Tibial nerve (tissue), 4 donors: Measurements from ENCODE around the gene CAV1. TPM values are rescaled to one million over a fixed set of nuclear protein-coding genes. Genes with fewer than 3 reads are reported as not detected.

Source experiments
- DNase-seq, 2 donors: peaks; one replicate each; pipeline ENCODE4 v3.0.0-alpha.2; 2019; ENCODE audit warnings: low spot score in 2 of 2
- H3K27ac ChIP-seq, 4 donors: fragments of 200-600 bp; sonication (generic) in 3 of 4; one replicate each; pipeline ENCODE4 v1.5.1; 2017 to 2019; ENCODE audit warnings: mild to moderate bottlenecking in 1 of 4
- H3K27me3 ChIP-seq, 2 donors: fragments of 200-600 bp; sonication (generic) in 1 of 2; one replicate each; pipeline versions ENCODE4 v1.5.1 to v1.6.0; 2017 to 2019
- H3K36me3 ChIP-seq, 3 donors: fragments of 200-600 bp; sonication (generic); one replicate each; pipeline ENCODE4 v1.5.1; 2018 to 2019
- H3K4me1 ChIP-seq, 4 donors: fragments of 200-600 bp; sonication (generic) in 3 of 4; one replicate each; pipeline ENCODE4 v1.5.1; 2017 to 2019
- H3K4me3 ChIP-seq, 4 donors: fragments of 200-600 bp; sonication (generic) in 3 of 4; one replicate each; pipeline ENCODE4 v1.5.1; 2017 to 2019; ENCODE audit warnings: mild to moderate bottlenecking in 1 of 4, moderate library complexity in 1 of 4
- H3K9me3 ChIP-seq, 4 donors: fragments of 200-600 bp; sonication (generic) in 3 of 4; one replicate each; pipeline ENCODE4 v1.5.1; 2017 to 2019
- EP300 ChIP-seq, 2 donors: sonication (generic); formaldehyde crosslinking; IDR thresholded peaks; one replicate each; pipeline ENCODE4 v1.6.1; 2017; ENCODE audit warnings: antibody characterized with exemption in 2 of 2, mild to moderate bottlenecking in 1 of 2
- POLR2A ChIP-seq, 2 donors: fragments of 450-650 bp; IDR thresholded peaks; one replicate each; pipeline ENCODE4 v1.6.1; 2017; ENCODE audit warnings: antibody characterized with exemption in 2 of 2, mild to moderate bottlenecking in 2 of 2, moderate library complexity in 2 of 2
- WGBS, 2 donors: methylation state at CpG; one replicate each; pipeline ENCODE4 v1.1.5; 2018; 5-methylcytosine and 5-hydroxymethylcytosine counted together
- total RNA-seq, 4 donors: library from RNA; depleted of rRNA; stranded (reverse); fragments of >200 nt; gene quantifications; one replicate each; pipeline ENCODE4 v1.1.0, GENCODE V29; 2016
- TF ChIP-seq, protein P1 (sequence below), 5 experiments: fragments of 200-600 bp in 3 of 5; fragments of 450-650 bp in 2 of 5; sonication (generic) in 3 of 5; IDR thresholded peaks; one replicate each; pipeline ENCODE4 v1.5.1; 2016 to 2019; ENCODE audit warnings: antibody characterized with exemption in 5 of 5, mild to moderate bottlenecking in 3 of 5, moderate library complexity in 2 of 5

The CAV1 gene
- total RNA-seq, 4 donors from 2014 or later: 196 to 375 (median 312) TPM

DNA sequence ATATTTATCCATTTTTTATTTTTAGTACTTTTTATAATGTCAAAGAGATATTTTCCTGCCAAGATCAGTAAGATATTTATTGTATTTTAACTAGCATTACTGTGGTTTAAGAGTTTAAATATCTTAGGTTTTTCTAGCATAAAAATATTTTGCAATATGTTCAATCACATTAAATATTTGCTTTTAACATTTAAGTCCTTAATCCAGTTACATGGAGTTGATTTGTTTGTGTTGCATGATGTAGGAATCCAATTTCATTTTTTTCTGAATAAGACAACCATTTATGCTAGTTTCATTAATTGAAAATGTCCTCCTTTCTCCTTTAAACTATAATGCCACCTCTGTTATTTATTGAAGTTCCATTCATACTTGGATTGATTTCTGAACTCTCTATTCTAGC, 41.8 kb downstream of the CAV1 start:
- H3K27ac ChIP-seq: no peak overlapping the region
- H3K9me3 ChIP-seq: no peaks in the 10 kb centered on the region
- DNase-seq: no peak
- H3K4me1 ChIP-seq: peaks cover 0 to 18% (median 0%) of the 10 kb centered on the region in 4 donors
- H3K4me3 ChIP-seq: no peak overlapping the region
- no peaks in the 10 kb centered on the region for H3K27me3 ChIP-seq
- no peak for TF ChIP-seq POLR2A (IDR thresholded peaks at IDR 0.05)
- no peak for TF ChIP-seq EP300 (IDR thresholded peaks at IDR 0.05)
- TF ChIP-seq, protein P1, sequence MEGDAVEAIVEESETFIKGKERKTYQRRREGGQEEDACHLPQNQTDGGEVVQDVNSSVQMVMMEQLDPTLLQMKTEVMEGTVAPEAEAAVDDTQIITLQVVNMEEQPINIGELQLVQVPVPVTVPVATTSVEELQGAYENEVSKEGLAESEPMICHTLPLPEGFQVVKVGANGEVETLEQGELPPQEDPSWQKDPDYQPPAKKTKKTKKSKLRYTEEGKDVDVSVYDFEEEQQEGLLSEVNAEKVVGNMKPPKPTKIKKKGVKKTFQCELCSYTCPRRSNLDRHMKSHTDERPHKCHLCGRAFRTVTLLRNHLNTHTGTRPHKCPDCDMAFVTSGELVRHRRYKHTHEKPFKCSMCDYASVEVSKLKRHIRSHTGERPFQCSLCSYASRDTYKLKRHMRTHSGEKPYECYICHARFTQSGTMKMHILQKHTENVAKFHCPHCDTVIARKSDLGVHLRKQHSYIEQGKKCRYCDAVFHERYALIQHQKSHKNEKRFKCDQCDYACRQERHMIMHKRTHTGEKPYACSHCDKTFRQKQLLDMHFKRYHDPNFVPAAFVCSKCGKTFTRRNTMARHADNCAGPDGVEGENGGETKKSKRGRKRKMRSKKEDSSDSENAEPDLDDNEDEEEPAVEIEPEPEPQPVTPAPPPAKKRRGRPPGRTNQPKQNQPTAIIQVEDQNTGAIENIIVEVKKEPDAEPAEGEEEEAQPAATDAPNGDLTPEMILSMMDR (IDR thresholded peaks at IDR 0.05): no peak
- no peaks in the 10 kb centered on the region for H3K36me3 ChIP-seq

DNA sequence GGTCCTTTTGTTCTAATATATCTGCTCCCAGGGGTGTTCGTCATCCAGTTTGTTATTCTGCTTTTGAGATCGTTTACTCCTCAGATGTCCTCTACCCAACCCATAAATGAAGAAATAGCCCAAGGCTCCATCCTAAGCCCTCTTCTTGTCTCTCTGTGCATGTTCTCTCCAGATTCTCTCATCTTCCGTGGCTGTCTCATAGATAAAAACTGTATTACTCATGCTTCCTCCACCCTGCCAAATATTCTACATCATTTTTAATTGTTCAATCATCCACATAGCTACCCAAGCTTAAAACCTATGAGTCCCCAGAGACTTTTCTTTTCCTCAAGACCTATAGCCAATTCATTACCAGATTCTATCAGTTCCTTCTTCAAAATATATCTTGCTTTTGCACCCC, 44.9 kb downstream of the CAV1 start:
- H3K27me3 ChIP-seq: no peaks in the 10 kb centered on the region
- H3K36me3 ChIP-seq: no peaks in the 10 kb centered on the region
- no peaks in the 10 kb centered on the region for H3K9me3 ChIP-seq
- H3K4me3 ChIP-seq: no peak overlapping the region
- TF ChIP-seq POLR2A (IDR thresholded peaks at IDR 0.05) (no peak), EP300 (IDR thresholded peaks at IDR 0.05) (no peak)
- TF ChIP-seq, protein P1 (IDR thresholded peaks at IDR 0.05): no peak
- no peak for DNase-seq
- no peak overlapping the region for H3K27ac ChIP-seq
- 78 to 80% methylated on average over 3 of the region's 3 CpGs for WGBS, 2 donors
- peaks cover 0 to 33% (median 3%) of the 10 kb centered on the region in 4 donors for H3K4me1 ChIP-seq

DNA sequence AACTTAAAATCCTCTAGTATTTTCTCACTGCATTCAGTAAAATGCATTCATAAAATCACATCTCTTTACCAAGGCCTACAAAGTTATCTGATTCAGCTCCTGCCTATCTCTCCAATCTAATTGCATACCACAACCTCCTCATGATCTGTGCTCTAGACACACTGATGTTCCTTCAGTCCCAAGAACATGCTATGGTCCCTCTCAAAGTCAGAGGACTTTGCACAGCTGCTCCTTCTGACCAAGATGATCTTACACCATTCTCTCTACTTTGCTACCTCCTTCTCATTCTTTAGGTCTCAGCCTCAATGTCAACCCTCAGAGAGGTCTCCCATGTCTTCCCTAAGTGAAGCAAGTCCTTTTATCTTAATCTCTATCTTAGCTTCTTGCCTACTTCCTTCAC, 45.5 kb downstream of the CAV1 start:
- H3K27ac ChIP-seq: peak overlapping the region in 1 of 4 donors; percentile 45

DNA sequence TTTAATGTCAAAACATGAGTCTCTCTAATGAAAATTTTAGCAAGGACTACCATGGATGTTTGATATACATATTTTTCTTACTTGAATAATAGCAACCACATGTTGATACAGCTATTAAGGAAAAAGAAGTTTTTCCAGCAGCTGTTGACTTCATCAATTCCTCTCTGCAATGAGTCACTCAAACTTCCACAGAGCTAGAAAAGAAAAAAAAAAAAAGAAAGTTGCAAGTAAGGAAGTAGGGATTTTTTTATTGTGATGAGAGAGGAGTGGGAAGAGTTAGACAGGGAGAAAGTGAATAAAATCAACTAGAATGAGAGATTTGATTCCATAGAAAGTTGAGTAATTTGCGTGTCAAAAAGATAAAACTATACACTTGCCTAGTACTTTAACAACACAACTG, 46.2 kb downstream of the CAV1 start:
- Histone ChIP-seq H3K27ac (peak overlapping the region in 1 of 4 donors; percentile 45), H3K36me3 (no peaks in the 10 kb centered on the region), H3K4me1 (peaks cover 0 to 33% (median 3%) of the 10 kb centered on the region in 4 donors), H3K9me3 (no peaks in the 10 kb centered on the region), H3K27me3 (no peaks in the 10 kb centered on the region), H3K4me3 (no peak overlapping the region)
- 46 to 62% methylated on average over 1 of the region's 1 CpG for WGBS, 2 donors
- TF ChIP-seq, protein P1 (IDR thresholded peaks at IDR 0.05): no peak
- TF ChIP-seq EP300 (IDR thresholded peaks at IDR 0.05) (no peak), POLR2A (IDR thresholded peaks at IDR 0.05) (no peak)
- DNase-seq: no peak

More for the DNA sequence above, 45.5 kb downstream of the CAV1 start:
- Histone ChIP-seq H3K4me1 (peaks cover 0 to 33% (median 3%) of the 10 kb centered on the region in 4 donors), H3K27me3 (no peaks in the 10 kb centered on the region), H3K4me3 (no peak overlapping the region), H3K9me3 (no peaks in the 10 kb centered on the region), H3K36me3 (no peaks in the 10 kb centered on the region)
- TF ChIP-seq EP300 (IDR thresholded peaks at IDR 0.05) (no peak), POLR2A (IDR thresholded peaks at IDR 0.05) (no peak)
- TF ChIP-seq, protein P1 (IDR thresholded peaks at IDR 0.05): no peak
- no peak for DNase-seq

DNA sequence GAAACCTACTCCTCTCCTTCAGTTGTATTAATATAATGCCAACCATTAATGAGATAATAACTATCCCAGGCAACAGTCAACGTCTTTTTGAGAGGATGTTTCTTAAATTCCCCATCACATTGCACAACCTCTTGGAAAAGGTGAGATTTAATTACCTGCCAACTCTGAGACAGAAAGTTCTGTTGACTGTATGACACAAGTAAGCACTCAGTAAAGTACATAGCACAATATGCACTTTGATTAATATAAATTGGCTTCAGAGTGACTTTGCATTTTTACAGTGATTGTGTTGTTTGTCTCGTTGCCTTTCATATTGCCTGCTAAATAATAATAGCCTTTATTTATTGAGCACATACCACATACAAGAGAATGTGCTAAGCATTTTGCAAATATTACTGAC, 46.7 kb downstream of the CAV1 start:
- WGBS, 2 donors: 32 to 48% methylated on average over 2 of the region's 2 CpGs

More for the DNA sequence above, 46.7 kb downstream of the CAV1 start:
- no peak for DNase-seq
- Histone ChIP-seq H3K4me3 (no peak overlapping the region), H3K36me3 (no peaks in the 10 kb centered on the region), H3K27me3 (no peaks in the 10 kb centered on the region), H3K4me1 (peaks cover 0 to 30% (median 4%) of the 10 kb centered on the region in 4 donors), H3K27ac (peak overlapping the region in 1 of 4 donors; percentile 45), H3K9me3 (no peaks in the 10 kb centered on the region)
- TF ChIP-seq, protein P1 (IDR thresholded peaks at IDR 0.05): no peak
- TF ChIP-seq EP300 (IDR thresholded peaks at IDR 0.05) (no peak), POLR2A (IDR thresholded peaks at IDR 0.05) (no peak)
